ENCODE data around the gene CHMP3. TPM values are rescaled to one million over a fixed set of nuclear protein-coding genes. Genes with fewer than 3 reads are reported as not detected.

CHMP3 gene
- total and polyA plus RNA-seq, 3 donors from 2014 or later, result 64.6 to 163 (median 89.4) TPM

- Histone ChIP-seq H3K36me3 (ENCODE audit: low read depth, missing control alignments) (no peaks in the 10 kb centered on the region), H3K27me3 (no peaks in the 10 kb centered on the region), H3K4me1 (peaks cover 24% of the 10 kb centered on the region), H3K27ac (peak overlapping the region in 1 of 2 donors; percentile 50), H3K4me3 (no peak overlapping the region), H3K9me3 (no peaks in the 10 kb centered on the region)
- TF ChIP-seq CTCF (IDR thresholded peaks at IDR 0.05) (no peak), POLR2A (IDR thresholded peaks at IDR 0.05) (no peak)
- intact Hi-C loops (cut with DNase I; ENCODE audit: low total_unique reads), result no loop called here
- WGBS, 2 donors, result 89 to 92% methylated on average over 3 of the region's 3 CpGs
- no peak for DNase-seq
These were observed 78.9 kb downstream of the CHMP3 start for GRCh38 chr2:86484385-86484784.

GRCh38 chr2:86482034-86482433 is 81.2 kb downstream of the CHMP3 start:
- H3K9me3 ChIP-seq, result no peaks in the 10 kb centered on the region
- no peak for DNase-seq
- no peaks in the 10 kb centered on the region for H3K36me3 ChIP-seq (ENCODE audit: low read depth, missing control alignments)
- no peaks in the 10 kb centered on the region for H3K27me3 ChIP-seq
- peaks cover 26% of the 10 kb centered on the region for H3K4me1 ChIP-seq
- 86 to 88% methylated on average over 3 of the region's 3 CpGs for WGBS, 2 donors
- no peak overlapping the region for H3K4me3 ChIP-seq
- intact Hi-C loops (cut with DNase I; ENCODE audit: low total_unique reads), result no loop called here
- no peak for TF ChIP-seq POLR2A (IDR thresholded peaks at IDR 0.05)
- TF ChIP-seq CTCF (IDR thresholded peaks at IDR 0.05), result no peak
- peak overlapping the region; percentile 57 to 78 for H3K27ac ChIP-seq

- TF ChIP-seq CTCF (IDR thresholded peaks at IDR 0.05) (no peak), POLR2A (IDR thresholded peaks at IDR 0.05) (no peak)
- WGBS, 2 donors, result 43 to 50% methylated on average over 7 of the region's 7 CpGs
- H3K36me3 ChIP-seq (ENCODE audit: low read depth, missing control alignments), result no peaks in the 10 kb centered on the region
- H3K9me3 ChIP-seq, result no peaks in the 10 kb centered on the region
- no peaks in the 10 kb centered on the region for H3K27me3 ChIP-seq
- peak overlapping the region in 1 of 2 donors; percentile 78 for H3K27ac ChIP-seq
- peaks cover 30% of the 10 kb centered on the region for H3K4me1 ChIP-seq
- H3K4me3 ChIP-seq, result no peak overlapping the region
- intact Hi-C loops (cut with DNase I; ENCODE audit: low total_unique reads), result no loop called here
- DNase-seq, result peak; percentile 55
These were observed 83.1 kb downstream of the CHMP3 start for GRCh38 chr2:86480105-86480504.

GRCh38 chr2:86477349-86477748 is 85.9 kb downstream of the CHMP3 start:
- Histone ChIP-seq H3K27ac (no peak overlapping the region), H3K36me3 (ENCODE audit: low read depth, missing control alignments) (no peaks in the 10 kb centered on the region), H3K4me3 (no peak overlapping the region), H3K4me1 (peaks cover 25% of the 10 kb centered on the region), H3K27me3 (no peaks in the 10 kb centered on the region), H3K9me3 (no peaks in the 10 kb centered on the region)
- no peak for TF ChIP-seq POLR2A (IDR thresholded peaks at IDR 0.05)
- TF ChIP-seq CTCF (IDR thresholded peaks at IDR 0.05), result no peak
- no peak for DNase-seq
- intact Hi-C loops (cut with DNase I; ENCODE audit: low total_unique reads), result no loop called here

GRCh38 chr2:86476918-86477317 is 86.3 kb downstream of the CHMP3 start:
- intact Hi-C loops (cut with DNase I; ENCODE audit: low total_unique reads), result no loop called here
- DNase-seq, result no peak
- H3K27ac ChIP-seq, result no peak overlapping the region
- WGBS, 2 donors, result 58 to 65% methylated on average over 3 of the region's 3 CpGs
- H3K27me3 ChIP-seq, result no peaks in the 10 kb centered on the region
- TF ChIP-seq CTCF (IDR thresholded peaks at IDR 0.05), result no peak
- H3K9me3 ChIP-seq, result no peaks in the 10 kb centered on the region
- H3K4me3 ChIP-seq, result no peak overlapping the region
- peaks cover 20% of the 10 kb centered on the region for H3K4me1 ChIP-seq
- no peaks in the 10 kb centered on the region for H3K36me3 ChIP-seq (ENCODE audit: low read depth, missing control alignments)

Measured in testis (tissue), 3 donors.